Bronchial epithelial cell (primary cell): Measurements from ENCODE around the gene COPS7A. TPM values are rescaled to one million over a fixed set of nuclear protein-coding genes. Genes with fewer than 3 reads are reported as not detected.
"Not testable (repeated sequence)": the region's sequence is repeated elsewhere in the genome, so short reads cannot be mapped to it uniquely, and the experiment has no call there.

Experiments used
- DNase-seq: peaks from one replicate; pipeline ENCODE4 v3.0.0-alpha.2; 2010; ENCODE audit warnings: low read depth
- FAIRE-seq: peaks from 2 replicates; lab custom pipeline; 2011; peaks lifted over from hg19 to GRCh38; lab: Jason Lieb, UNC
- H3K27me3 ChIP-seq: 2 replicates; pipeline ENCODE4 v1.5.1; 2011; ENCODE audit warnings: low read length; ENCODE audit not compliant: control insufficient read depth, insufficient read depth
- H3K36me3 ChIP-seq: 2 replicates; pipeline ENCODE4 v1.5.1; 2011; ENCODE audit warnings: low read length; ENCODE audit not compliant: control insufficient read depth, insufficient read depth
- H3K4me3 ChIP-seq: 2 replicates; pipeline ENCODE4 v1.5.1; 2011; ENCODE audit warnings: mild to moderate bottlenecking, low read depth, low read length, control low read depth
- CTCF ChIP-seq: IDR thresholded peaks from 2 replicates; pipeline ENCODE4 v1.5.1; 2011; ENCODE audit warnings: mild to moderate bottlenecking, moderate library complexity, low read length, control low read depth, inconsistent platforms; ENCODE audit not compliant: insufficient read depth, severe bottlenecking
- total RNA-seq: library from RNA; depleted of rRNA; stranded (reverse); fragments of >200 nt; gene quantifications from 2 replicates; pipeline ENCODE4 v1.2.1, GENCODE V29; 2014

Gene COPS7A
- total RNA-seq, 1 donor from 2014 or later, result 63.7 TPM

- FAIRE-seq (no peak), DNase-seq (no peak)
- no peak for TF ChIP-seq CTCF
- Histone ChIP-seq H3K36me3 (no peaks in the 10 kb centered on the region), H3K4me3 (peak overlapping the region; percentile 23), H3K27me3 (peaks cover 24% of the 10 kb centered on the region)
These were observed 23.7 kb upstream of the COPS7A start for GRCh38 chr12:6699989-6700645.

GRCh38 chr12:6700646-6701051 lies 23.2 kb upstream of the COPS7A start, which contains the start of gene PIANP:
Gene PIANP (minus strand): TSS chr12:6700815. CDS start chr12:6698061, 2,754 bp downstream.
- TF ChIP-seq CTCF, result no peak
- no peaks in the 10 kb centered on the region for H3K36me3 ChIP-seq
- peaks cover 24% of the 10 kb centered on the region for H3K27me3 ChIP-seq
- FAIRE-seq (no peak), DNase-seq (no peak)
- H3K4me3 ChIP-seq, result peak within 1 kb of the TSS; percentile 23

- H3K4me3 ChIP-seq, result no peak overlapping the region
These were observed 22.6 kb upstream of the COPS7A start for GRCh38 chr12:6701078-6701768.

GRCh38 chr12:6703631-6704030 lies 20.2 kb upstream of the COPS7A start:
- H3K27me3 ChIP-seq, result peaks cover 24% of the 10 kb centered on the region
- FAIRE-seq, result no peak
- TF ChIP-seq CTCF, result no peak
- no peak for DNase-seq
- H3K36me3 ChIP-seq, result no peaks in the 10 kb centered on the region
- H3K4me3 ChIP-seq, result no peak overlapping the region

More at GRCh38 chr12:6701078-6701768, 22.6 kb upstream of the COPS7A start:
- H3K36me3 ChIP-seq, result no peaks in the 10 kb centered on the region
- peaks cover 24% of the 10 kb centered on the region for H3K27me3 ChIP-seq
- no peak for DNase-seq
- TF ChIP-seq CTCF, result no peak
- FAIRE-seq, result no peak

GRCh38 chr12:6708351-6708750 lies 15.5 kb upstream of the COPS7A start:
- not testable (repeated sequence) for H3K36me3 ChIP-seq, H3K4me3 ChIP-seq, FAIRE-seq, DNase-seq, H3K27me3 ChIP-seq

- TF ChIP-seq CTCF, result no peak
- Histone ChIP-seq H3K27me3 (no peaks in the 10 kb centered on the region), H3K36me3 (no peaks in the 10 kb centered on the region), H3K4me3 (no peak overlapping the region)
- no peak for DNase-seq
- peak; percentile 52 for FAIRE-seq
These were observed 14.9 kb upstream of the COPS7A start for GRCh38 chr12:6708960-6709394.

- H3K36me3 ChIP-seq, H3K4me3 ChIP-seq, H3K27me3 ChIP-seq, FAIRE-seq, DNase-seq: not testable (repeated sequence)
These were observed 7.6 kb upstream of the COPS7A start for GRCh38 chr12:6716031-6716873.
